H1 (cell line): ENCODE data around the gene INSYN1. TPM values are rescaled to one million over a fixed set of nuclear protein-coding genes. Genes with fewer than 3 reads are reported as not detected.
A peak's percentile ranks its signal among the peaks of the same experiment; 100 is the strongest.

ENCODE experiments used
- CTCF ChIA-PET: fragments of 300-600 bp; sonication (Branson Sonifier 250); formaldehyde crosslinking; loops from one replicate; lab custom pipeline; 2021; ENCODE audit not compliant: partially characterized antibody; lab: Charles Lee
- POLR2A ChIA-PET: fragments of 300-600 bp; sonication (Branson Sonifier 250); formaldehyde crosslinking; loops from one replicate; lab custom pipeline; 2021; ENCODE audit warnings: inconsistent platforms; ENCODE audit not compliant: partially characterized antibody; lab: Charles Lee
- DNase-seq, 2 experiments: peaks; one replicate each; pipeline versions ENCODE4 v3.0.0 to v3.0.0-alpha.2; 2010 to 2022; ENCODE audit warnings: low spot score in 2 of 2, low read depth in 1 of 2, mixed read lengths in 1 of 2
- FAIRE-seq: peaks from 2 replicates; lab custom pipeline; 2011; peaks lifted over from hg19 to GRCh38; lab: Jason Lieb, UNC
- H2AFZ ChIP-seq: 2 replicates; pipeline ENCODE4 v1.8.1; 2012; ENCODE audit warnings: low read length, inconsistent platforms
- H2AK5ac ChIP-seq: 2 replicates; pipeline ENCODE4 v1.6.1; 2013; ENCODE audit warnings: low read depth, low read length
- H2BK120ac ChIP-seq: replicated peaks from 2 replicates; pipeline ENCODE3; 2013; ENCODE audit warnings: low read depth, low read length, inconsistent platforms
- H2BK12ac ChIP-seq: 2 replicates; pipeline ENCODE4 v1.6.1; 2013; ENCODE audit warnings: low read depth, low read length
- H2BK15ac ChIP-seq: 2 replicates; pipeline ENCODE4 v1.6.1; 2013; ENCODE audit warnings: low read length
- H2BK20ac ChIP-seq: 2 replicates; pipeline ENCODE4 v1.6.1; 2013; ENCODE audit warnings: low read length
- H2BK5ac ChIP-seq: 2 replicates; pipeline ENCODE4 v1.6.1; 2013; ENCODE audit warnings: low read depth, low read length
- H3K14ac ChIP-seq: 2 replicates; pipeline ENCODE4 v1.6.1; 2013; ENCODE audit warnings: inconsistent platforms; ENCODE audit not compliant: insufficient read length
- H3K18ac ChIP-seq: 2 replicates; pipeline ENCODE4 v1.6.1; 2013; ENCODE audit warnings: low read length; ENCODE audit errors: extremely low read depth
- H3K23ac ChIP-seq: 2 replicates; pipeline ENCODE4 v1.6.1; 2013; ENCODE audit warnings: inconsistent platforms; ENCODE audit not compliant: insufficient read length
- H3K23me2 ChIP-seq: 2 replicates; pipeline ENCODE4 v1.6.1; 2013; ENCODE audit warnings: low read depth, low read length
- H3K27ac ChIP-seq: 2 replicates; pipeline ENCODE4 v1.6.1; 2011; ENCODE audit warnings: low read depth, low read length, inconsistent platforms
- H3K27me3 ChIP-seq, 4 experiments: replicated peaks in 1 of 4; 1 replicate in 1 of 4; 2 replicates in 3 of 4; pipeline versions ENCODE4 v1.6.1 to v1.8.1; 2011 to 2013; ENCODE audit warnings: low read length in 3 of 4, mild to moderate bottlenecking in 3 of 4, inconsistent platforms in 2 of 4, mixed read lengths in 2 of 4, moderate library complexity in 1 of 4; ENCODE audit not compliant: control insufficient read depth in 3 of 4, insufficient read depth in 3 of 4; ENCODE audit errors: extremely low read depth in 1 of 4
- H3K36me3 ChIP-seq, 4 experiments: 2 replicates each; pipeline versions ENCODE4 v1.6.1 to v1.8.1; 2011 to 2013; ENCODE audit warnings: mild to moderate bottlenecking in 4 of 4, low read length in 3 of 4, moderate library complexity in 2 of 4, control low read depth in 1 of 4, inconsistent platforms in 1 of 4; ENCODE audit not compliant: insufficient read depth in 4 of 4, control insufficient read depth in 2 of 4
- H3K4ac ChIP-seq: replicated peaks from 2 replicates; pipeline ENCODE3; 2013; ENCODE audit warnings: low read length, low read depth, mixed read lengths, inconsistent platforms; ENCODE audit not compliant: insufficient read length
- H3K4me1 ChIP-seq, 4 experiments: replicated peaks in 1 of 4; 1 replicate in 1 of 4; 2 replicates in 3 of 4; pipeline versions ENCODE4 v1.6.1 to v1.8.1; 2011 to 2013; ENCODE audit warnings: low read length in 3 of 4, inconsistent platforms in 2 of 4, mixed read lengths in 1 of 4; ENCODE audit not compliant: insufficient read depth in 4 of 4, control insufficient read depth in 3 of 4
- H3K4me2 ChIP-seq, 2 experiments: 2 replicates each; pipeline versions ENCODE4 v1.6.1 to v1.8.1; 2011 to 2013; ENCODE audit warnings: low read depth in 2 of 2, low read length in 2 of 2, control low read depth in 1 of 2, inconsistent platforms in 1 of 2, mild to moderate bottlenecking in 1 of 2; ENCODE audit not compliant: insufficient read depth in 1 of 2
- H3K4me3 ChIP-seq, 4 experiments: fragments of 200-600, 300-600 bp in 1 of 4; sonication (generic), shearing (Covaris generic), sonication (Bioruptor Twin) in 1 of 4; 2 replicates each; pipeline versions ENCODE4 v1.5.1 to v1.8.1; 2011 to 2016; ENCODE audit warnings: low read length in 4 of 4, low read depth in 3 of 4, control low read depth in 2 of 4, inconsistent platforms in 2 of 4, mild to moderate bottlenecking in 2 of 4, mixed read lengths in 1 of 4, moderate library complexity in 1 of 4; ENCODE audit not compliant: insufficient read depth in 2 of 4; ENCODE audit errors: extremely low read depth in 1 of 4
- H3K56ac ChIP-seq: replicated peaks from 2 replicates; pipeline ENCODE3; 2013; ENCODE audit warnings: low read depth, mild to moderate bottlenecking, mixed read lengths, low read length, inconsistent platforms; ENCODE audit not compliant: insufficient read length
- H3K79me1 ChIP-seq: 2 replicates; pipeline ENCODE4 v1.6.1; 2013; ENCODE audit warnings: low read depth, low read length, control low read depth
- H3K79me2 ChIP-seq, 2 experiments: 2 replicates each; pipeline versions ENCODE4 v1.6.1 to v1.8.1; 2012 to 2013; ENCODE audit warnings: low read length in 2 of 2, mild to moderate bottlenecking in 2 of 2, inconsistent platforms in 1 of 2; ENCODE audit not compliant: insufficient read depth in 2 of 2, control insufficient read depth in 1 of 2
- H3K9ac ChIP-seq, 4 experiments: replicated peaks in 1 of 4; 1 replicate in 1 of 4; 2 replicates in 3 of 4; pipeline versions ENCODE4 v1.6.1 to v1.8.1; 2011 to 2013; ENCODE audit warnings: low read depth in 3 of 4, low read length in 3 of 4, control low read depth in 2 of 4, mild to moderate bottlenecking in 2 of 4, moderate library complexity in 2 of 4, inconsistent platforms in 1 of 4; ENCODE audit errors: extremely low read depth in 1 of 4
- H3K9me3 ChIP-seq, 2 experiments: 2 replicates each; pipeline versions ENCODE4 v1.6.1 to v1.8.1; 2012 to 2013; ENCODE audit warnings: mild to moderate bottlenecking in 2 of 2, moderate library complexity in 2 of 2, control low read depth in 1 of 2, inconsistent platforms in 1 of 2, low read depth in 1 of 2, low read length in 1 of 2, mixed read lengths in 1 of 2; ENCODE audit not compliant: insufficient read depth in 2 of 2
- H4K20me1 ChIP-seq, 2 experiments: replicated peaks in 1 of 2; 2 replicates each; pipeline versions ENCODE3 to v1.8.1; 2011 to 2013; ENCODE audit warnings: inconsistent platforms in 2 of 2, low read length in 2 of 2, mild to moderate bottlenecking in 1 of 2; ENCODE audit not compliant: insufficient read depth in 2 of 2, control insufficient read depth in 1 of 2
- H4K5ac ChIP-seq: 2 replicates; pipeline ENCODE4 v1.6.1; 2013; ENCODE audit warnings: low read length, low read depth, mixed read lengths, inconsistent platforms; ENCODE audit not compliant: insufficient read length
- H4K8ac ChIP-seq: 2 replicates; pipeline ENCODE4 v1.8.0; 2013; ENCODE audit warnings: mild to moderate bottlenecking, moderate library complexity, low read length, inconsistent platforms; ENCODE audit not compliant: insufficient read depth; ENCODE audit errors: extremely low read depth
- H4K91ac ChIP-seq: replicated peaks from 2 replicates; pipeline ENCODE3; 2013; ENCODE audit warnings: low read length, mixed read lengths, inconsistent platforms; ENCODE audit not compliant: insufficient read length
- JUN ChIP-seq: IDR thresholded peaks from 2 replicates; pipeline ENCODE4 v1.6.1; 2011; ENCODE audit warnings: low read depth, mild to moderate bottlenecking, improper control_type of control experiment, low read length
- POLR2A ChIP-seq, 2 experiments: IDR thresholded peaks; 1 replicate in 1 of 2; 2 replicates in 1 of 2; pipeline ENCODE4 v1.6.1; 2011; ENCODE audit warnings: low read depth in 2 of 2, low read length in 2 of 2, mild to moderate bottlenecking in 2 of 2; ENCODE audit errors: control extremely low read depth in 1 of 2
- POU5F1 ChIP-seq: IDR thresholded peaks from 2 replicates; pipeline ENCODE4 v1.6.1; 2011; ENCODE audit warnings: low read depth, mild to moderate bottlenecking, low read length, moderate library complexity
- SAP30 ChIP-seq: fragments of 300-600 bp; sonication (generic); IDR thresholded peaks from 2 replicates; pipeline ENCODE4 v1.7.1; 2012; ENCODE audit warnings: low read length, moderate library complexity, mild to moderate bottlenecking, inconsistent platforms; ENCODE audit not compliant: insufficient read depth, insufficient replicate concordance
- SIN3A ChIP-seq, 2 experiments: IDR thresholded peaks in 1 of 2; conservative IDR thresholded peaks in 1 of 2; 2 replicates each; pipeline ENCODE4 v1.6.1; 2011 to 2012; ENCODE audit warnings: low read length in 2 of 2, improper control_type of control experiment in 1 of 2, low read depth in 1 of 2, mild to moderate bottlenecking in 1 of 2
- WGBS, 2 experiments: shearing (Covaris generic) in 1 of 2; methylation state at CpG; one replicate each; pipeline versions ENCODE4 v1.1.6 to v1.1.7; 2013 to 2015; ENCODE audit warnings: low lambda C conversion rate in 2 of 2, mixed read lengths in 2 of 2, inconsistent platforms in 1 of 2, low coverage in 1 of 2, missing lambda C conversion rate in 1 of 2; ENCODE audit not compliant: insufficient replicate concordance in 2 of 2, insufficient coverage in 1 of 2, insufficient read length in 1 of 2; ENCODE audit errors: extremely low coverage in 1 of 2, missing lambda C conversion rate in 1 of 2; 5-methylcytosine and 5-hydroxymethylcytosine counted together
- polyA plus RNA-seq, 7 experiments: library from polyadenylated mRNA; depleted of rRNA in 3 of 7; stranded (reverse) in 5 of 7; unstranded in 2 of 7; fragments of >200 nt in 5 of 7; fragments of 200-250 nt in 2 of 7; gene quantifications; 1 replicate in 5 of 7; 2 replicates in 1 of 7; 4 replicates in 1 of 7; pipeline versions ENCODE4 v1.2.1 to v1.2.3, GENCODE V29; 2011 to 2013; ENCODE audit warnings: missing spikeins in 2 of 7, mixed read lengths in 2 of 7
- total RNA-seq: library from RNA; stranded (reverse); fragmentation: NEBNext Ultra II Directional; extraction: Animal tissue kit (Norgen Biotek cat#: 25700); gene quantifications from 2 replicates; pipeline ENCODE4 v1.2.1, GENCODE V29; 2021

The INSYN1 gene
- total and polyA plus RNA-seq, 2 of the 8 experiments (the other 6 are each of a cell fraction or from before 2014, with no cell fraction given) = 7.2 to 10.2 TPM

GRCh38 chr15:73799466-73799865 is 46.3 kb upstream of the INSYN1 start:
- Histone ChIP-seq H2AFZ (no peak overlapping the region), H3K4me2 (no peak overlapping the region), H2BK12ac (peak overlapping the region; percentile 72; the same call in 1 of the 2 replicates), H2AK5ac (0 out of 2 replicates have a peak overlapping the region, but pooled peaks have one; percentile 10), H3K79me1 (no peaks in the 10 kb centered on the region)
- DNase-seq = no peak
- TF ChIP-seq SIN3A (conservative IDR thresholded peaks at IDR 0.05 in 1 of 2, IDR thresholded peaks at IDR 0.05 in 1 of 2; ENCODE audit: low read depth in 1 of 2, low read length in 2 of 2) (no peak), JUN (no peak), SAP30 (no peak), POLR2A (IDR thresholded peaks at IDR 0.05; ENCODE audit: control extremely low read depth in 1 of 2, low read depth in 2 of 2, low read length in 2 of 2) (no peak), POU5F1 (no peak)
- TF ChIP-seq, all 59 proteins: peak for 0
- FAIRE-seq = no peak
- Histone ChIP-seq H4K8ac (no peak overlapping the region), H4K91ac (peak overlapping the region; percentile 47), H3K4ac (no peak overlapping the region), H3K9ac (no peak overlapping the region), H3K4me3 (no peak overlapping the region), H3K14ac (no peak overlapping the region), H4K5ac (no peak overlapping the region), H2BK15ac (peak overlapping the region; percentile 24; the same call in 1 of the 2 replicates), H3K4me1 (peaks cover 0 to 9% (median under 1%) of the 10 kb centered on the region in 4 experiments; a peak in 3 of 7 replicates), H3K56ac (no peak overlapping the region), H3K36me3 (no peaks in the 10 kb centered on the region), H2BK5ac (peak overlapping the region; percentile 35; the same call in 1 of the 2 replicates), H2BK120ac (no peak overlapping the region), H4K20me1 (no peaks in the 10 kb centered on the region), H3K27ac (no peak overlapping the region), H3K27me3 (no peaks in the 10 kb centered on the region), H3K79me2 (no peaks in the 10 kb centered on the region), H3K23me2 (no peaks in the 10 kb centered on the region), H3K18ac (peak overlapping the region; percentile 56; the same call in 1 of the 2 replicates), H2BK20ac (peak overlapping the region; percentile 29; the same call in 1 of the 2 replicates), H3K9me3 (no peaks in the 10 kb centered on the region), H3K23ac (no peak overlapping the region)
- 73% methylated on average over 4 of the region's 4 CpGs; no CpG with 5 or more reads in 1 of the 2 experiments for WGBS, 2 experiments
- POLR2A ChIA-PET = interaction anchor here (1.3 to 2.1 kb wide), 2 partner anchors 12 to 46 kb away, joined by 3 to 5 read pairs; partner anchors contain the start of gene INSYN1
- CTCF ChIA-PET = interaction anchor here (1.0 to 1.2 kb wide), 2 partner anchors 18 to 94 kb away, joined by 3 to 4 read pairs; no protein-coding TSS in a partner anchor
